ENCODE measurements around the gene TGFBR3. TPM values are rescaled to one million over a fixed set of nuclear protein-coding genes. Genes with fewer than 3 reads are reported as not detected.

Gene TGFBR3
- total and polyA plus RNA-seq, 12 donors, result 6.6 to 36.7 (median 24.3) TPM

GRCh38 chr1:91680556-91681155, 205.3 kb downstream of the TGFBR3 start:
- DNase-seq, result no peak
- Histone ChIP-seq H3K36me3 (peaks cover 0 to 20% (median 0%) of the 10 kb centered on the region in 9 donors), H3K27me3 (no peaks in the 10 kb centered on the region), H3K4me3 (no peak overlapping the region), H3K27ac (no peak overlapping the region), H3K9me3 (no peaks in the 10 kb centered on the region), H3K4me1 (peaks cover 0 to 27% (median 18%) of the 10 kb centered on the region in 9 donors)
- WGBS, 2 donors, result 90 to 92% methylated on average over 4 of the region's 4 CpGs
- TF ChIP-seq, protein P1, sequence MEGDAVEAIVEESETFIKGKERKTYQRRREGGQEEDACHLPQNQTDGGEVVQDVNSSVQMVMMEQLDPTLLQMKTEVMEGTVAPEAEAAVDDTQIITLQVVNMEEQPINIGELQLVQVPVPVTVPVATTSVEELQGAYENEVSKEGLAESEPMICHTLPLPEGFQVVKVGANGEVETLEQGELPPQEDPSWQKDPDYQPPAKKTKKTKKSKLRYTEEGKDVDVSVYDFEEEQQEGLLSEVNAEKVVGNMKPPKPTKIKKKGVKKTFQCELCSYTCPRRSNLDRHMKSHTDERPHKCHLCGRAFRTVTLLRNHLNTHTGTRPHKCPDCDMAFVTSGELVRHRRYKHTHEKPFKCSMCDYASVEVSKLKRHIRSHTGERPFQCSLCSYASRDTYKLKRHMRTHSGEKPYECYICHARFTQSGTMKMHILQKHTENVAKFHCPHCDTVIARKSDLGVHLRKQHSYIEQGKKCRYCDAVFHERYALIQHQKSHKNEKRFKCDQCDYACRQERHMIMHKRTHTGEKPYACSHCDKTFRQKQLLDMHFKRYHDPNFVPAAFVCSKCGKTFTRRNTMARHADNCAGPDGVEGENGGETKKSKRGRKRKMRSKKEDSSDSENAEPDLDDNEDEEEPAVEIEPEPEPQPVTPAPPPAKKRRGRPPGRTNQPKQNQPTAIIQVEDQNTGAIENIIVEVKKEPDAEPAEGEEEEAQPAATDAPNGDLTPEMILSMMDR (IDR thresholded peaks at IDR 0.05), result no peak
- ATAC-seq, result no peak
- intact Hi-C loops (cut with DNase I), result loop anchor here in 3 of 10 donors (10.0 kb wide), 3 partner anchors 56 to 204 kb away; partner anchors contain the start of gene TGFBR3 (in 1 of the 3)

GRCh38 chr1:91679446-91679845, 206.5 kb downstream of the TGFBR3 start:
- Histone ChIP-seq H3K27me3 (no peaks in the 10 kb centered on the region), H3K4me3 (no peak overlapping the region), H3K9me3 (no peaks in the 10 kb centered on the region), H3K36me3 (peaks cover 0 to 20% (median 0%) of the 10 kb centered on the region in 9 donors), H3K4me1 (peaks cover 0 to 15% (median 6%) of the 10 kb centered on the region in 9 donors), H3K27ac (no peak overlapping the region)
- 93 to 94% methylated on average over 4 of the region's 4 CpGs for WGBS, 2 donors
- ATAC-seq (no peak), DNase-seq (no peak)
- intact Hi-C loops (cut with DNase I), result no loop called here
- TF ChIP-seq, protein P1 (IDR thresholded peaks at IDR 0.05), result no peak

- Histone ChIP-seq H3K27me3 (no peaks in the 10 kb centered on the region), H3K9me3 (no peaks in the 10 kb centered on the region), H3K4me3 (no peak overlapping the region), H3K4me1 (peaks cover 0 to 4% (median 0%) of the 10 kb centered on the region in 9 donors), H3K36me3 (peaks cover 0 to 5% (median 0%) of the 10 kb centered on the region in 9 donors), H3K27ac (no peak overlapping the region)
- DNase-seq, result no peak
- ATAC-seq, result no peak
- TF ChIP-seq, protein P1 (IDR thresholded peaks at IDR 0.05), result no peak
- 96 to 97% methylated on average over 2 of the region's 2 CpGs for WGBS, 2 donors
- intact Hi-C loops (cut with DNase I), result no loop called here
These were observed 209.9 kb downstream of the TGFBR3 start for GRCh38 chr1:91676030-91676429.

DNA sequence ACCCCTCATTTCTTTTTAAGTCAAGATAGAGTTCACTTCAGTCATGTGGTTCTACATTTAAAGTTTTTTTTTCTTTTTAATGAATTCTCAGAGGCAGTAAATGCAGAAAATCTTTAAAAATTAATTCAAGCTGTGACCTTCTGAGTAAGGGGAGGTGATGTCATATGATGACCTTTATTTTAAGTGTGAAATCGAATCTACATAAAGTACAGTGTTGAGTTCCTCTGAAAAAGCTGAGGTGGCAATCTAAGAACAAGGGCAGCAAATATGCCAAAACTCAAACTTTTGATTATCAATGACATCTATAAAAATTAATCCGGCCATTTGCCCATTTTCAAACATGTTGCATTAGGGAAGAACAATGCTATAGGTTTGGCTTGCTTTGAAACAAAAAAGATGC, 211.8 kb downstream of the TGFBR3 start:
- intact Hi-C loops (cut with DNase I), result no loop called here
- DNase-seq (no peak), ATAC-seq (no peak)
- 90 to 94% methylated on average over 2 of the region's 2 CpGs for WGBS, 2 donors
- H3K4me1 ChIP-seq, result peaks cover 0 to 4% (median 0%) of the 10 kb centered on the region in 9 donors
- TF ChIP-seq, protein P1 (IDR thresholded peaks at IDR 0.05), result no peak
- H3K9me3 ChIP-seq, result no peaks in the 10 kb centered on the region
- no peaks in the 10 kb centered on the region for H3K27me3 ChIP-seq
- no peak overlapping the region for H3K27ac ChIP-seq
- H3K36me3 ChIP-seq, result no peaks in the 10 kb centered on the region
- H3K4me3 ChIP-seq, result no peak overlapping the region
